ENCODE measurements around the gene SCRN1. TPM values are rescaled to one million over a fixed set of nuclear protein-coding genes. Genes with fewer than 3 reads are reported as not detected.

Gene SCRN1, protein sequence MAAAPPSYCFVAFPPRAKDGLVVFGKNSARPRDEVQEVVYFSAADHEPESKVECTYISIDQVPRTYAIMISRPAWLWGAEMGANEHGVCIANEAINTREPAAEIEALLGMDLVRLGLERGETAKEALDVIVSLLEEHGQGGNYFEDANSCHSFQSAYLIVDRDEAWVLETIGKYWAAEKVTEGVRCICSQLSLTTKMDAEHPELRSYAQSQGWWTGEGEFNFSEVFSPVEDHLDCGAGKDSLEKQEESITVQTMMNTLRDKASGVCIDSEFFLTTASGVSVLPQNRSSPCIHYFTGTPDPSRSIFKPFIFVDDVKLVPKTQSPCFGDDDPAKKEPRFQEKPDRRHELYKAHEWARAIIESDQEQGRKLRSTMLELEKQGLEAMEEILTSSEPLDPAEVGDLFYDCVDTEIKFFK
- total RNA-seq (2014; rRNA removed; shearing (Covaris generic); ENCODE audit: low replicate concordance): 86.4 and 88.6 TPM in 2 replicates

DNA sequence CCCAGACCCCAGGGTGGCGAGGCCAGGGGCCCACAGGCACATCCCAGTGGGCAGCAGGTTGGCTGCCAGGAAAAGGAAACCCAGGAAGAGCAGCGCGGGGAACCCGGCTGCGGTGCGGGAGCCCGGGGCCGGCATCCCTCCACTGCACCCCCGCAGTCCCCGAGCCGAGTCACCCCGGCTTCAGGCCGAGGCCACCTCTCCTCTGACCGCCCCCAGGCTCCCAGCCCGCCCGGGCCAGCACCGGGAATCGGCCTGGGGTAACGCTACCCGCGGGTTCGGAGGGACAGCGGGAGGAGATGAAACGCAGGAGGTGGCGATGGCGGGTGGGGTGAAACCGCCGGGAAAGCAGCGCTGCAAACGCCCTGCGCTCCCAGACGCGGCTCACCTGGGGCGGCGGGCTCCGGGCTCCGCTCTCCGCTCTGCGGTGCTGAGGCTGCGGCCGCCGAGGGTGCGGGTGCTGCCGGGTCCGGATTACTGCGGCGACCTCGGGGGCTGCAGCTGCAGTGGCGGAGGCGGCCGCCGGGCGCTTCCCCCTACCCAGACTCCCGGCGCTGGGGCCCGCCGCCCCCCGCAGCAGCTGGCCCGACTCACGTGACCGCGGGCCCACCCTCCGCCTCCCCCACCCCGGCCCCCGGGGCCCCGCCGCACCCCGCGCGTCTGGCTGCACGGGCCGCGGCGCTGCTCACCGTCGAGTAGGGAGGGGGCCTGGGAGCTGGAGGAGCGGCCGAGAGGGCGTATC lies at the start of gene SCRN1:
TSS of gene SCRN1 (minus strand) at position 545 of the 739 bp plus-strand sequence. CDS start 20,734 bp downstream, outside the sequence.
- no peaks in the 10 kb centered on the region for H4K20me1 ChIP-seq (ENCODE audit: insufficient read depth, low read depth, low read length)
- H2AFZ ChIP-seq (ENCODE audit: low read length): peak within 1 kb of the TSS; percentile 10; the same call in 1 of the 2 replicates
- 0 out of 2 replicates have a peak, but pooled peaks cover 3% of the 10 kb centered on the region for H3K9me3 ChIP-seq (ENCODE audit: low read length)
- peak within 1 kb of the TSS; percentile 97 for H3K4me3 ChIP-seq (ENCODE audit: low read length)
- peaks cover 68% of the 10 kb centered on the region for H3K79me2 ChIP-seq (ENCODE audit: low read length)
- no peaks in the 10 kb centered on the region for H3K9me2 ChIP-seq (replicated peaks; ENCODE audit: insufficient read depth, low read length)
- peak; percentile 90 for DNase-seq
- no peaks in the 10 kb centered on the region for H3K36me3 ChIP-seq (ENCODE audit: insufficient read depth, low read length)
- H3K4me2 ChIP-seq (ENCODE audit: low read depth, low read length, poor library complexity, severe bottlenecking): peak within 1 kb of the TSS; percentile 90
- H3K4me1 ChIP-seq (ENCODE audit: low read length): peaks cover 45% of the 10 kb centered on the region
- H3K27ac ChIP-seq (ENCODE audit: low read length): peak within 1 kb of the TSS; percentile 93
- peak within 1 kb of the TSS; percentile 92 for H3K9ac ChIP-seq (ENCODE audit: low read length)
- no peaks in the 10 kb centered on the region for H3K27me3 ChIP-seq (ENCODE audit: low read length)

DNA sequence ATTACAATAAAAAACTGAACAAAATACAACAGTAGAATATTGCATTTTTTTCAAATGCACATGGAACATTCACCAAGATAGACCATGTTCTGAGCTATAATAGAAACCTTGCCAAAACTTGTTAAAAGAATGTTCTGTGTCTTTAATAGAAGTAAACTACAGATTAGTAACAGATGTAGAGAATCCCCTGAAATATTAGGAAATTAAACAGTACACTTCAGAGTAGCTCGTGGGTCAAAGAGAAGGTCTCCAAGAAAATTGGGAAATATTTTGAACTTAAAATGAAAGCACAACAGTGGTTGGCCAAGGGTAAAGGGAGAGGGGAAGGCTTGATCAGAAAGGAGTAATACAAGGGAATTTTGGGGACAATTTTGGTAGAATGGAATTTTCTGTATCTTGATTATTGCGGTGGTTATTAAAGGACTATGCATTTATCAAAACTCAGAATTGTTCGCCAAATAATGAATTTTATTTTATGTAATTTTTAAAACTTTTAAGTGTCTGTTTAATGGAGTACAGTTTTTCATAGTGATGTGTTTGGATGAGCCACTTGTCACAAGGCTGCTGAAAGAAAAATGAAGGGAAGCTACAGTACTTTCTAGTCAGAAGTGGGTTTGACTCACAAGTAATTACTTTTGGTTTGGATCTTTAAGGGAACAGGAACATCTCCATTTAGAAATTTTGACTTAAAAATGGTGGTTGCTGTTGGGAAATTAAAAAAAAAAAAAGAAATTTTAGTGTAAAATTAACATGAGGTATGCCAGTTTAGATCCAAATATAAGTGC lies 48.8 kb upstream of the SCRN1 start:
- no peak for DNase-seq
- no peak overlapping the region for H3K4me2 ChIP-seq (ENCODE audit: low read depth, low read length, poor library complexity, severe bottlenecking)
- H2AFZ ChIP-seq (ENCODE audit: low read length): no peak overlapping the region
- peaks cover 12% of the 10 kb centered on the region; the same call in 1 of the 2 replicates for H3K36me3 ChIP-seq (ENCODE audit: insufficient read depth, low read length)
- no peaks in the 10 kb centered on the region for H3K27me3 ChIP-seq (ENCODE audit: low read length)
- no peaks in the 10 kb centered on the region for H4K20me1 ChIP-seq (ENCODE audit: insufficient read depth, low read depth, low read length)
- peaks cover 94% of the 10 kb centered on the region for H3K79me2 ChIP-seq (ENCODE audit: low read length)
- H3K9me3 ChIP-seq (ENCODE audit: low read length): no peaks in the 10 kb centered on the region
- no peak overlapping the region for H3K4me3 ChIP-seq (ENCODE audit: low read length)
- H3K9ac ChIP-seq (ENCODE audit: low read length): no peak overlapping the region
- H3K27ac ChIP-seq (ENCODE audit: low read length): no peak overlapping the region
- peaks cover 12% of the 10 kb centered on the region; the same call in 1 of the 2 replicates for H3K4me1 ChIP-seq (ENCODE audit: low read length)
- H3K9me2 ChIP-seq (replicated peaks; ENCODE audit: insufficient read depth, low read length): no peaks in the 10 kb centered on the region

DNA sequence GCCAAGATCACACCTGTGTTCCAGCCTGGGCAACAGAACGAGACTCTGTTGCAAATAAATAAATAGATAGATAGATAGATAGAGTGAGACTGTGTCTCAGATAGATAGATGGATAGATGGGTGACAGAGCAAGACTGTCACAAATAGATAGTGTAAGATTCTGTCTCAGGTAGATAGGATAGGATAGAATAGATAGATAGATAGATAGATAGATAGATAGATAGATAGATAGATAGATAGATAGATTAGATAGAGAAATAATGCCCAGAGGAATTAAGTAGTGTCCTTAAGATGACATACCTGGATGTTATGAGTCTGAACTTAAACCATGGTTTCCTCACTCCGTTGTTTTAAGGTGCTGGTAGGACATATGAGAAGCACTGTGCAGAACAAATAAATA lies 46.6 kb upstream of the SCRN1 start:
- no peaks in the 10 kb centered on the region for H4K20me1 ChIP-seq (ENCODE audit: insufficient read depth, low read depth, low read length)
- no peak overlapping the region for H2AFZ ChIP-seq (ENCODE audit: low read length)
- no peaks in the 10 kb centered on the region for H3K27me3 ChIP-seq (ENCODE audit: low read length)
- H3K9me2 ChIP-seq (replicated peaks; ENCODE audit: insufficient read depth, low read length): no peaks in the 10 kb centered on the region
- H3K9me3 ChIP-seq (ENCODE audit: low read length): no peaks in the 10 kb centered on the region
- peaks cover 30% of the 10 kb centered on the region for H3K4me1 ChIP-seq (ENCODE audit: low read length)
- no peak overlapping the region for H3K27ac ChIP-seq (ENCODE audit: low read length)
- no peak overlapping the region for H3K9ac ChIP-seq (ENCODE audit: low read length)
- H3K4me2 ChIP-seq (ENCODE audit: low read depth, low read length, poor library complexity, severe bottlenecking): no peak overlapping the region
- H3K79me2 ChIP-seq (ENCODE audit: low read length): peaks cover 94% of the 10 kb centered on the region
- H3K36me3 ChIP-seq (ENCODE audit: insufficient read depth, low read length): peaks cover 19% of the 10 kb centered on the region; the same call in 1 of the 2 replicates
- no peak overlapping the region for H3K4me3 ChIP-seq (ENCODE audit: low read length)
- DNase-seq: no peak

DNA sequence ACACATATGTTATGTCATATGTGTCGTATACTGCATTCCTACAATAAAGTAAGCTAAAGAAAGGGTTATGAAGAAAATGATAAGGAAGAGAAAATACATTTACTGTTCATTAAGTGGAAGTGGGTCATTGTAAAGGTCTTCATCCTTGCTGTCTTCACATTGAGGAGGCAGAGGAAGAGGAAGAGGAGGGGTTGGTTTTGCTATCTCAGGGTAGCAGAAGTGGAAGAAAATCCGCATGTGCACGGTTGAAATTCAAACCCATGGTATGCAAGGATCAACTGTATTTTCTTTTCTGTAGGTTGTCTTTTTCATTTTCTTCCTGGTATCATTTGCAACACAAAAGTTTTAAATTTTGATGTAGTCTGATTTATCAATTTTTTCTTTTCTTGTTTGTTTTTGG lies 44.9 kb upstream of the SCRN1 start:
- H4K20me1 ChIP-seq (ENCODE audit: insufficient read depth, low read depth, low read length): no peaks in the 10 kb centered on the region
- no peak for DNase-seq
- no peak overlapping the region for H3K9ac ChIP-seq (ENCODE audit: low read length)
- H3K9me3 ChIP-seq (ENCODE audit: low read length): no peaks in the 10 kb centered on the region
- H3K36me3 ChIP-seq (ENCODE audit: insufficient read depth, low read length): peaks cover 16% of the 10 kb centered on the region; the same call in 1 of the 2 replicates
- peaks cover 94% of the 10 kb centered on the region for H3K79me2 ChIP-seq (ENCODE audit: low read length)
- no peak overlapping the region for H3K4me2 ChIP-seq (ENCODE audit: low read depth, low read length, poor library complexity, severe bottlenecking)
- H3K27me3 ChIP-seq (ENCODE audit: low read length): no peaks in the 10 kb centered on the region
- peaks cover 35% of the 10 kb centered on the region for H3K4me1 ChIP-seq (ENCODE audit: low read length)
- H3K9me2 ChIP-seq (replicated peaks; ENCODE audit: insufficient read depth, low read length): no peaks in the 10 kb centered on the region
- H2AFZ ChIP-seq (ENCODE audit: low read length): no peak overlapping the region
- H3K27ac ChIP-seq (ENCODE audit: low read length): no peak overlapping the region
- no peak overlapping the region for H3K4me3 ChIP-seq (ENCODE audit: low read length)

DNA sequence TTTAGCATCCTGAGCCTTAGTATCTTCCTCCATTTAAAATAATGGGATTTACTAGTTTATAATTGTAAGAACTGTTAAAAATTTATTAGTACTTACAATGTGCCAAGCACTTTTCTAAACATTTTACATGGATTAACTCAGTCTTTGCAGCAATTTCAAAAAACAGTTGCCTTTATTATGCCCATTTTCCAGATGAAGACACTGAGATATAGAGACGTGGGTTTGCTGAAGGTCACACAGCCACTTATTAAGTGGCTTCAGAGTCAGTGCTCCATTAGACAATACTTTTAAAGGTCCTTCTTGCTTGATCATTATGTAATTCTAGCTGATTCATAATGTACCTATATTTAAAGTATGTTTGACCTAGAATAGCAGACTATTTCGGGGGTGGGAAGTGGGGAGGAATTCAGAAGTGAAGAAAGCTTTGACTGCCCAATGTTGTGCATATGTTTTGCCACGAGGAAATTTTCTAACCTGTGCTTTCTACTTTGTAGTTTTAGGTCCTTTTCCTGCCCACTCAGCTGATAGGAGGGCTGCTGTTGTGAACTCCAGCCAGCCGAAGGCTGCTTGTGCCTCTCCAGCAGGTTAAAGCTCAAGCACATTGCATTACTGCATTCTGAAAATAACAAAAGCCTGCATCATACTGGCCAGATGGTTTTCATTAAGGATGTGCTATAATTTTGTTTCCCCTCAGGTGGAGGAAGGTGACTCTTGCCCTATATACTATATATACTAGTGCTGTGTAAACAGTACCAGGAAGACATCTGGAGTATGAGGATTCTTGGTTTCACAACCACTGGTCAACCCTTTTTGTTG lies 42.9 kb upstream of the SCRN1 start:
- Histone ChIP-seq H3K4me3 (ENCODE audit: low read length) (no peak overlapping the region), H3K27me3 (ENCODE audit: low read length) (no peaks in the 10 kb centered on the region), H3K9me2 (replicated peaks; ENCODE audit: insufficient read depth, low read length) (no peaks in the 10 kb centered on the region), H3K36me3 (ENCODE audit: insufficient read depth, low read length) (peaks cover 16% of the 10 kb centered on the region; the same call in 1 of the 2 replicates), H3K9me3 (ENCODE audit: low read length) (no peaks in the 10 kb centered on the region), H3K27ac (ENCODE audit: low read length) (peak overlapping the region; percentile 4), H2AFZ (ENCODE audit: low read length) (no peak overlapping the region), H3K4me2 (ENCODE audit: low read depth, low read length, poor library complexity, severe bottlenecking) (peak overlapping the region; percentile 86), H4K20me1 (ENCODE audit: insufficient read depth, low read depth, low read length) (no peaks in the 10 kb centered on the region), H3K4me1 (ENCODE audit: low read length) (peaks cover 37% of the 10 kb centered on the region), H3K9ac (ENCODE audit: low read length) (0 out of 2 replicates have a peak overlapping the region, but pooled peaks have one; percentile 1), H3K79me2 (ENCODE audit: low read length) (peaks cover 88% of the 10 kb centered on the region)
- DNase-seq: peak; percentile 49

DNA sequence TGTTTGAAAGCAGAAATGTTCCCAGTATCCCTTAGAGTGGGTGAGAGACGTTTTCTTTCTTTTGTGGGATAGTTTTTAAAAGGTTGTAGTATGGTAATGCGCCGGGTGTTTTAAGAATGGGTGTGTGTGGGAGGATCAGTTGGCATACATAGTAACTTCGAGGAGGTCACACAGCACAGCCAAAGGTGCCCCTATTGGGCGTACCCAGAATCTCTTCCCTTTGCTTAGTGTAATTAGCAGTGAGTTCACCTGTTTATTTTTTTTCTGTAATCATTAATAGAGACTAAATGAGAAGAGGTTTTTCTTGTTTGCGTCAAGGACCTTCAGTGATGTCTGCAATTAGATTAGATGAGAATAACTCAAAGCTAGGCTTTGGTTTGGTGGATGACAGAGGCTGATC lies 40.1 kb upstream of the SCRN1 start:
- peaks cover 82% of the 10 kb centered on the region for H3K79me2 ChIP-seq (ENCODE audit: low read length)
- H3K4me1 ChIP-seq (ENCODE audit: low read length): peaks cover 47% of the 10 kb centered on the region
- H3K4me3 ChIP-seq (ENCODE audit: low read length): peak overlapping the region; percentile 76
- no peak overlapping the region for H2AFZ ChIP-seq (ENCODE audit: low read length)
- peak overlapping the region; percentile 88 for H3K27ac ChIP-seq (ENCODE audit: low read length)
- no peaks in the 10 kb centered on the region for H4K20me1 ChIP-seq (ENCODE audit: insufficient read depth, low read depth, low read length)
- no peaks in the 10 kb centered on the region for H3K9me2 ChIP-seq (replicated peaks; ENCODE audit: insufficient read depth, low read length)
- no peaks in the 10 kb centered on the region for H3K27me3 ChIP-seq (ENCODE audit: low read length)
- H3K9me3 ChIP-seq (ENCODE audit: low read length): no peaks in the 10 kb centered on the region
- H3K9ac ChIP-seq (ENCODE audit: low read length): peak overlapping the region; percentile 84
- peak; percentile 78 for DNase-seq
- peak overlapping the region; percentile 86 for H3K4me2 ChIP-seq (ENCODE audit: low read depth, low read length, poor library complexity, severe bottlenecking)
- H3K36me3 ChIP-seq (ENCODE audit: insufficient read depth, low read length): peaks cover 12% of the 10 kb centered on the region; the same call in 1 of the 2 replicates
